Muscle of leg (tissue), 11 donors: ENCODE data around the gene NAAA. TPM values are rescaled to one million over a fixed set of nuclear protein-coding genes. Genes with fewer than 3 reads are reported as not detected.

ENCODE experiments used
- DNase-seq: peaks from one replicate; pipeline ENCODE4 v3.0.0; 2013
- H3K27ac ChIP-seq: one replicate; pipeline ENCODE4 v1.5.1; 2013; ENCODE audit warnings: mild to moderate bottlenecking, low read length, control low read depth
- H3K27me3 ChIP-seq: one replicate; pipeline ENCODE4 v1.6.1; 2013; ENCODE audit warnings: low read length; ENCODE audit not compliant: control insufficient read depth, insufficient read depth
- H3K36me3 ChIP-seq: one replicate; pipeline ENCODE4 v1.6.1; 2013; ENCODE audit warnings: low read length; ENCODE audit not compliant: control insufficient read depth, insufficient read depth
- H3K4me1 ChIP-seq: one replicate; pipeline ENCODE4 v1.6.1; 2013; ENCODE audit warnings: low read length; ENCODE audit not compliant: control insufficient read depth, insufficient read depth
- H3K4me3 ChIP-seq: one replicate; pipeline ENCODE4 v1.5.1; 2013; ENCODE audit warnings: low read length, control low read depth
- H3K9me3 ChIP-seq: replicated peaks from 2 replicates; pipeline ENCODE4 v1.6.1; 2013; ENCODE audit warnings: low read depth, low read length; ENCODE audit not compliant: control insufficient read depth
- WGBS: methylation state at CpG from one replicate; pipeline ENCODE4 v1.1.5; 2013; ENCODE audit warnings: missing lambda C conversion rate; ENCODE audit not compliant: insufficient coverage; 5-methylcytosine and 5-hydroxymethylcytosine counted together
- polyA plus RNA-seq, 8 donors: library from polyadenylated mRNA; unstranded; fragments of 120-200 nt; gene quantifications; one replicate each; pipeline versions ENCODE4 v1.2.1 to v1.2.3, GENCODE V29; 2013; ENCODE audit warnings: inconsistent platforms in 1 of 8, low replicate concordance in 1 of 8; ENCODE audit not compliant: insufficient read length in 8 of 8, insufficient read depth in 1 of 8
- total RNA-seq: library from RNA; stranded (reverse); fragments of 120-200 nt; gene quantifications from one replicate; pipeline ENCODE4 v1.2.4, GENCODE V29; 2013

The NAAA gene
- total and polyA plus RNA-seq, 9 donors, result 7.4 to 21.6 (median 11.9) TPM

DNA sequence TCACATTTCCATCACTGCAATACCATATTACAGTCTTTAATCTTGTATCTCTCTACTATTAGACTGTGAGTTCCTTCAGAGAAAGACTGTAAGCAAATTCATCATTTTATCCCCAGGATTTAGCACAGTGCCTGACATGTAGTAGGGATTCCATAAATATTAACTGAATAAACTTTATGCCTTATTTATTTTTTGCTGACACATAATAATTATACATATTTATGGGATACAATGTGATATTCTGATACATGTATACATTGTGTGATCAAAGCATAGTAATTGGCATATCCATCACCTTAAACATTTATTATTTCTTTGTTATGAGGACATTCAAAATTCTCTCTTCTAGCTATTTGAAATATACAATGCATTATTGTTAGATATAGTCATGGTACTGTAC, 42.3 kb downstream of the NAAA start:
- H3K36me3 ChIP-seq, result no peaks in the 10 kb centered on the region
- DNase-seq, result no peak
- H3K27ac ChIP-seq, result no peak overlapping the region
- no peak overlapping the region for H3K4me3 ChIP-seq
- H3K4me1 ChIP-seq, result no peaks in the 10 kb centered on the region
- H3K27me3 ChIP-seq, result no peaks in the 10 kb centered on the region
- H3K9me3 ChIP-seq, result no peaks in the 10 kb centered on the region

DNA sequence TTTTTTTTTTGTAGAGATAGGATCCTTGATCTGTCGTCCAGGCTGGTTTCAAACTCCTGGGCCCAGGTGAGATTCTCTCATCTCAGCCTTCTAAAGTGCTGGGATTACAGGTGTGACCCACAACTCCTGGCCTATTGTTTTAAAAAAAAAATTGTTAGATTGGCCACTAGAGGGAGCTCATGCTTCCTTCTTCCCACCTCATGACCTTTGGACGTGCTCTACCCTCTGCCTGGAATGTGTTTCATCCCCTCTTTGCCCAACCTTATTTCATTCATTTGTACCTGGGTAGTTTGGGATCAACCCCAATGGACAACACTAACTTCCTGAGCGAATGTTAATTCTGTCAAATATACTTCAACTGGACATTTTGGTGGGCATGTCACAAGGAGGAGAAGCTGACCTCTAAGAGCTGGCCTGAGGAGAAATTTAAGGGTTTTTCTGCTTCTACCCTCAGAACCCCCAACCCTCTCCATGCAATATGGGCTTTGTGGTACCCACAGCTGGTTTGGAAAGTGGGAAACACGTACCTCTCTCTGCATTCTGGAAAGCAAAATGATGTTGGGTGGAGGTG, 45.0 kb downstream of the NAAA start:
- Histone ChIP-seq H3K36me3 (no peaks in the 10 kb centered on the region), H3K27me3 (no peaks in the 10 kb centered on the region), H3K27ac (no peak overlapping the region), H3K9me3 (no peaks in the 10 kb centered on the region), H3K4me3 (no peak overlapping the region), H3K4me1 (no peaks in the 10 kb centered on the region)
- 43% methylated on average over 2 of the region's 4 CpGs for WGBS
- DNase-seq, result no peak

DNA sequence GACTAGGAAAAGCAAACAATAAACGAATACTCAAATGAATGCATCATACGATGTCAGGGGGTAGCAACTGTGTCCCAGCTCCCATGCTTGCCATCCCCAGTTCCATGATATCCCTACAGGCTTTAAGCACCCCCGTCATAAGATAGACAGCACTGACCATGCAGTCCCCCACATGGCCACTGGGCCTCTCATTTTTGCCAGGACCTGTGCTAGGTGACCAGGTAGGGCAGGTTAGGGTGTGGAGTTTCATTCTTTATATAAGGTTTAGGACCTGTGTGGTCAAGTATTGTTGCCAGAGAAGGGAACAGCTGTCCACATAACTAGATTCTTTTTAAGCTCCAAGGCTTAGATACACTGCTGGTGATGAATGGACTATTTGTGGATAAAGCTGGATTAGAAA, 48.3 kb downstream of the NAAA start:
- Histone ChIP-seq H3K27me3 (peaks cover 2% of the 10 kb centered on the region), H3K9me3 (no peaks in the 10 kb centered on the region), H3K4me1 (no peaks in the 10 kb centered on the region), H3K27ac (no peak overlapping the region), H3K4me3 (no peak overlapping the region), H3K36me3 (no peaks in the 10 kb centered on the region)
- WGBS, result no CpG with 5 or more reads among the region's 3 CpGs
- DNase-seq, result no peak

DNA sequence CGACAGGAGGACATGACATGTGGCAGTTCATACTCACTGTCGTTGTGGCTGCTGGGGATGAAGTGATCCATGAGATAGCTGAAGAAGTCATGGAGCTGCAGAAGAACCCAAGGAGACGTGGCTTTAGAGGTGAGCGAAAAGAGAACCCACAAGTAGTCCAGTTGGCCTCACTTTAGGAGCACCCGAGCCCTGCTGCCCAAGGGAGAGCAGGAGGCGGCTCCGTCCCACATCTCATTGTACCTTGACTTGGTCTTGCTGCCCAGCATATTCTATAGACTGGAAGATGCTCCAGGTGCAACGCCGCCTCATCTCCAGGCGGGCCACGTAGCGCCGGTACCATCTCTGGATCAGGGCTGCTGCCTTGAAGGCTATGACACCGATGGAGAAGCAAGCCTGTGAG, 49.2 kb downstream of the NAAA start:
- Histone ChIP-seq H3K4me1 (no peaks in the 10 kb centered on the region), H3K27me3 (peaks cover 2% of the 10 kb centered on the region), H3K27ac (no peak overlapping the region), H3K36me3 (no peaks in the 10 kb centered on the region), H3K9me3 (no peaks in the 10 kb centered on the region), H3K4me3 (no peak overlapping the region)
- DNase-seq, result no peak
- 91% methylated on average over 13 of the region's 14 CpGs for WGBS

DNA sequence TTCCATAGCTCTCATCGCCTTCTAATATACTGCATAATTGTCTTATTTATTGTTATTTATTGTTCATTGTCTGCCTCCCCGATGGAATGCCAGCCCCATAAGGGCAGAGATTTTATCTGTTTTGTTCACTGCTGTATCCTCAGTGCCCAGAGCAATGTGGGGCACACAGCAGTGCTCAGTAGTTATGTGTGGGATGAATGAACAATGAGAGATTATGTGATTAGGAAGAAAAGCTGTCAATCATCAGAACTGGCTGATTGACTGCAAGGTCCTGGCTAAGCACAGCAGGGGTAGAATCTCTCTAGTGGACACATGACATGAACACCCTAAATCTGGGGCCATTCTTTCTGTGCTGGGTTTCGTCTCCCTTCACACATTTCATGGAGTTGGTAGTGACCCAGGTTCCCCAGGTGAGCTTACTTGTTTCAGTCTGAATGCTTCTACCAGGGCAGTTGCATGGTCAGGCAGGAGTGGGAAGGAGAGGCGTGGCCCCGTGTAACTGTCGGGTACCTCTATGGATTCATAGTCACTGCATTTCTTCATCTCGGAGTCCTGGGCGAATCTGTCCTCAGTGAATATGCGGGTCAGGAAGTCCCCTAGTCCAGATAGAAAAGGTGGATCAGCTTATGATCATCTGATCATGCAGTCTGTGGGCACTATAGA, 51.1 kb downstream of the NAAA start:
- WGBS, result 89% methylated on average over 8 of the region's 9 CpGs
- H3K27ac ChIP-seq, result no peak overlapping the region
- no peaks in the 10 kb centered on the region for H3K4me1 ChIP-seq
- DNase-seq, result no peak
- peaks cover 5% of the 10 kb centered on the region for H3K27me3 ChIP-seq
- no peaks in the 10 kb centered on the region for H3K9me3 ChIP-seq
- no peaks in the 10 kb centered on the region for H3K36me3 ChIP-seq
- H3K4me3 ChIP-seq, result no peak overlapping the region

DNA sequence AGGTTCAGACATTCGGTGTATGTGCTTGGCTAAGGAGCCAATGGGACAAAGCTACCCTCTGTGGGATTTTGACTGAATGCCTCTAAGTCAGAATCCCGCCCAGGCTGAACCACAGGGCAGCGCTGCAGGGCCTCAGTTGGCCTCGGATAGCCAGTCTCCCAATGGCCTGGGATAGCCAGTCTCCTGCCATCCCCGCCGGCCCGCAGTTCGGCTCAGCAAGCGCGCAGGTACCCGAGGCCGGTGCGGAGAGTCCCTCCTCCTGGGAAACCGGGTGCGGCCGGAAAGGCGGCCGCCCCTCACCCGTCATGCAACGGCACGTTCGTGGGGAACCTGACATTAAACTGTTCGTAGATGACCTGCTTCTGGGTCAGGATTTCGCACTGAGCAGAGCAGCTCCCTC, 54.7 kb downstream of the NAAA start:
- no peaks in the 10 kb centered on the region for H3K9me3 ChIP-seq
- H3K27me3 ChIP-seq, result peaks cover 5% of the 10 kb centered on the region
- WGBS, result 67% methylated on average over 23 of the region's 24 CpGs
- DNase-seq, result no peak
- H3K27ac ChIP-seq, result no peak overlapping the region
- H3K4me1 ChIP-seq, result no peaks in the 10 kb centered on the region
- H3K4me3 ChIP-seq, result no peak overlapping the region
- H3K36me3 ChIP-seq, result no peaks in the 10 kb centered on the region

DNA sequence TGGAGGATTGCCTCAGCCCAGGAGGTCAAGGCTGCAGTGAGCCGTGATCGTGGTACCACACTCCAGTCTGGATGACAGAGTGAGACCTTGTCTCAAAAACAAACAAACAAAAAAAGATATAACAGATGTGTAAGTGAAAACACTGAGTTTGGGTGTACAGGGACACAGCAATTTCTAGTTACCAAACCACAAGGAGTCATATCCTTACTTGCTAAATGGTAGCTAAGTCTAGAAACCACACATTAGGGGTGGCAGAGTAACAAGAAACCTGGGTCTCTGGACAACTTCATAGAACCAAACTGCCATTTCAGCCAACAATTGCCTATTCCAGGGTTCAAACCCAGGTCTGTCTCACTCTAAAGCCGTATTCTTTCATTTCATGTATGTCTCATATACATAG, 59.3 kb downstream of the NAAA start:
- no peak overlapping the region for H3K27ac ChIP-seq
- no peaks in the 10 kb centered on the region for H3K4me1 ChIP-seq
- no peaks in the 10 kb centered on the region for H3K36me3 ChIP-seq
- DNase-seq, result no peak
- no peak overlapping the region for H3K4me3 ChIP-seq
- WGBS, result 100% methylated on average over 1 of the region's 3 CpGs
- H3K27me3 ChIP-seq, result peaks cover 3% of the 10 kb centered on the region
- no peaks in the 10 kb centered on the region for H3K9me3 ChIP-seq

DNA sequence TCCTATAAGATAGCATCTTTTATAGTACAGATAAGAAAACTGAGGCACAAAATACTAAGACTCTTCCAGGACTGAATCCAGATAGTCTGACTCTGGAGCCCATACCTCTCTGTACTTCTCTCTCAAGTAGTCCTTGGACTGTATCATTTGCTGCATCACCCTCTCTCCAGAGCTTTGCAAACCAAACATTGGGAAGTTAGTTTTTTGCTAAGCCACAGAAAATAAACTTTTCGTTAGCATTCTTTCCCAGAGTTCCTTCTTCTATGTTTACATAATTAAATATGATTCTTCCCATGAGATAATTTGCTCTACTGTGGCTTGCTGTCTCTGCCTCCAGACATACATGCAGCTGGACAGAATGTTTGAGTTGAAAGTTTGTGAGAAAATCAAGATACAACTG, 60.5 kb downstream of the NAAA start:
- no peaks in the 10 kb centered on the region for H3K9me3 ChIP-seq
- no peak overlapping the region for H3K27ac ChIP-seq
- no peaks in the 10 kb centered on the region for H3K4me1 ChIP-seq
- no peaks in the 10 kb centered on the region for H3K36me3 ChIP-seq
- H3K4me3 ChIP-seq, result no peak overlapping the region
- no peak for DNase-seq
- no CpG with 5 or more reads among the region's 1 CpG for WGBS
- H3K27me3 ChIP-seq, result no peaks in the 10 kb centered on the region

DNA sequence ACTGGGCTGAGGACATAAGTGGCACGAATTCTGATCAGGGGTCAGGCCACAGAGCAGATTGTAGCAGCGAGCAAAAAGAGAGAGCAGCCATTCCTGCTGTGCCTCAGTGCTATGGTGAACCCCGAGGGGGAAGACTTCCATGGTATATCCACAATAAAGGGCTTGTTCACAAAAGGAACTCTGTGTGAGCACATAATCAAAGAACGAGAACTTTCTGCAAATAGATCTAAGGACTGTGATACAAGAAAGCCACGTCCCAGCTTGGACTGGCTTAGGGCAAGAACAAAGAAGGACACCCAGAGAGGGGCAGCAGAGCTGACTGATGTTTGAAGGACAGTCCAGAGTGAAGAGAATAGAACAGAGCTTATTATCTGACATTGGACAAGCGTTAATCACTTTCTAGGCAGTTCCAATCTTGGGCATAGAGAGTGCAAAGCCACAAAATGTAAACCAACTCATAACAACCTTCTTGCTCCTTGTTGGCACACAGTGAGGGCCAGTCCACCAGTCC, 62.5 kb downstream of the NAAA start:
- Histone ChIP-seq H3K4me1 (no peaks in the 10 kb centered on the region), H3K36me3 (no peaks in the 10 kb centered on the region), H3K9me3 (no peaks in the 10 kb centered on the region), H3K27me3 (no peaks in the 10 kb centered on the region), H3K27ac (no peak overlapping the region), H3K4me3 (no peak overlapping the region)
- 70% methylated on average over 4 of the region's 6 CpGs for WGBS
- no peak for DNase-seq

DNA sequence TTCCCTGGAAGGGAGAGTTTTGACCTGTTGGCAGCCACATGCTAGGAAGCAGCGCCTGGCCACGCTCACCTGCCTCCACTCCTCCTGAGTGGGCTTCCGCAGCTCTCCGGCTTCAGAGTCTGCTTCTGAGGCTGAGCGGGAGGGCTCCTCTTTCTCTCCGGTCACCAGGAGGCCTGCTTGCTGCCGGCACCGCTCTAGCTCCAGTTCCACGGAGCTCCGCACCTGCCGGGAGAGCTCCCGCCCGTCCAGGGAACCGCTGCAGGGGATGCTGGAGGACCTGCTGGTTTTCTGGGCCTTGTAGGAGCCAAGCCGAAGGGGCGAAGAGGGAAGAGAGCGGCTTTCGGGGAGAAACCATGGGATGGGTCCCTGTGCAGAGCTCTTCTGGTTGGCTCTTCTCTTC, 64.6 kb downstream of the NAAA start:
- no peaks in the 10 kb centered on the region for H3K4me1 ChIP-seq
- H3K36me3 ChIP-seq, result no peaks in the 10 kb centered on the region
- no peaks in the 10 kb centered on the region for H3K27me3 ChIP-seq
- 75% methylated on average over 11 of the region's 18 CpGs for WGBS
- H3K9me3 ChIP-seq, result no peaks in the 10 kb centered on the region
- no peak for DNase-seq
- H3K4me3 ChIP-seq, result no peak overlapping the region
- H3K27ac ChIP-seq, result no peak overlapping the region

DNA sequence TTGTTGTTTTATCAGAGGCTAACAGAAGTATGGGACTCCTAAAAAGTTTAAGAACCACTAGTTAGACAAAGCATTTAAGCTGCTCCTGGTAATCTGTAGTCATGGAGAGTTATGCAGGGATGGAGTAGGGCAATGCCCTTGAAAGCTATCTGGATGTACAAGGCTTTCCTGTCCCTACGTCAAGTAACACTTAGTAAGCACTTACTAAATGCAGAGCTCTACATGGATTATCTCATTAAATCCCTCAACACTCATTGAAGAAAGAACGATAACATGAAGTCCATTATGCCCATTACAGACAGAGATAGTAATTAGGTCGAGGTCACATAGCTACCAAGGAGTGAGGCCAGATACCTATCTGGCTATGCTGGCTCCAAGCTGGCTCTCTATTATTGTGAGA, 71.7 kb downstream of the NAAA start:
- Histone ChIP-seq H3K27ac (no peak overlapping the region), H3K4me1 (no peaks in the 10 kb centered on the region), H3K4me3 (no peak overlapping the region), H3K27me3 (no peaks in the 10 kb centered on the region), H3K9me3 (no peaks in the 10 kb centered on the region), H3K36me3 (no peaks in the 10 kb centered on the region)
- WGBS, result no CpG with 5 or more reads among the region's 3 CpGs
- DNase-seq, result no peak
